Activated effector memory CD4-positive, alpha-beta T cell treated with anti-CD3 and anti-CD28 coated beads, Interleukin-2, amount 50 U/mL, for 16 hours (primary cell): ENCODE data around the gene GPX2.

Experiments used
- DNase-seq: peaks from one replicate; pipeline ENCODE4 v3.0.0-alpha.2; 2020

Gene GPX2

DNA sequence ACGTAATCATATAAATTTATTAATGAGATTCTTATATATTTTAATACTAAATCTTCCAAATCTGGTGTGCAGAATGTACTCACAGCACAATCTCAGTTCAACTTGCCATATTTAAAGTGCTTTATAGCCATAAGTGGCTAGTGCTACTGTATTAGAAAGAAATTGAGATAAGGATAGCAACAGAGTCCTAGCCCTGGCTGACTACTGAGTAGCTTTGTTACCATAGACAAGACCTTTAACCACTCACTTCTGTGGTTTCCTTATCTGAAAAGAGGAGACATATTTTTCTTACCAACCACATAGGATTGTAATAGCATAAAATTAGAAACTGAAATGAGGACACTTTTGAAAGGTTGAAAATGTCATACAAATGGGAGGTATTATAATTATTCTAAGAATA, 30.3 kb downstream of the GPX2 start:
- DNase-seq = no peak

DNA sequence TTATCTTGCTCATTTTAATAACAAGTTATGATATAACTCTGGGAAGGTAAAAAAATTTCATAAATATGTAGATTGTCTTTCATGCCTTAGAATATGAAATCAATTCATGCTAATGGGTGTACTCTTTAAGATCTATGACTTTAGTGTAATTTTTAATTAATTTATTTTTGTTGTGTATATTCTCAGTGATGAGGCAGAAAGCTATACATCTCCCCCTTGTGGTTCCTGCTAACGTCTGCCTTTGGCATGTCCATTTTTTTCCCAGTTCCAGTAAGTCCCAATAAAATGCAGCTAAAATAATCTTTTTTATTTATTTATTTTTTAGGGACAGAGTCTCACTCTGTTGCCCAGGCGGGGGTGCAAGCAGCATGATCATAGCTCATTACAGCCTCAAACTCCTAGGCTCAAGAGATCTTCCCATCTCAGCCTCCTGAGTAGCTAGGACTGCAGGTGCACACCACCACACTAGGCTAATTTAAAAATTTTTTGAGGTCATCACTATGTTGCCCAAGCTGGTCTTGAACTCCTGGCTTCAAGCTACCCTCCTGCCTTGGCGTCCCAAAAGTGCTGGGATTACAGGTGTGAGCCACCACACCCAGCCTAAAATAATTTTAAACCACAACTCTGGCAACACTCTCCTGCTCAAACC, 31.6 kb downstream of the GPX2 start:
- DNase-seq = no peak

DNA sequence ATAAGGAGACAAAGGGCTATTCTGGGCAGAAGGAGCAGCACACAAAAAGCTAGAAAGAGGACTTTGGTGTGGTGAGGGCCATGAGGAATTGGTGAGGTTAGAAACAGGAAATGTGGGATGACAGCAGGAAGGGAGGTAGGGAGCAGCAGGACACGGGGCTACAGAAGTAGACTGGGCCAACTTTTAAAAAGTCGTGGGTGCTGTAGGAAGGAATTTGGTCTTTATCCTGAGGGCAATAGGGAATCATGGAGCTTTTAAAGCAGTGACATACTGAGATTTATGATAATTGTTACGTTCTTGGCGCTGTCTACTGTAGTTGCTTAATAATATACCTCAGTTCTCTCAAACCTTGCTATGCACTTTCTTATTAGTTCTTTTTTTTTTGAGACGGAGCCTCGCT, 36.5 kb downstream of the GPX2 start:
- DNase-seq = no peak

DNA sequence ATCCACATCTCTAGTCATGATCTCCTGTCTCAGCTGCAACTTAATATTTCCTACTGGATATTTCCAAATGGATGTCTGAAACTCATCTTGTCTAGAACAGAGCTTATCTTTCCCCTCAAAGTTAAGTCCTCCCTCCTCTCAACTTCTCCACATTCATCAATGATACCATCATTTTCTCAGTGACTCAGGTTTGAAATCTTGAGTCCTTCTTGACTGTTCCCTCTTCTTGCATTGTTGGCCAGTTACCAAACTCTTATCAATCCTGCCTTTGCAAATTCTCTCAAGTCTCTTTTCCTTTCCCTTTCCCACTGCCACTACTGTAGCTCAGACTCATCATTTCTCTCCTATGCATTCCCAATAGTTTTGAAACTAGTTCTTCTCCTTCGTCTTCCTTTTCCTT, 42.6 kb downstream of the GPX2 start:
- no peak for DNase-seq

DNA sequence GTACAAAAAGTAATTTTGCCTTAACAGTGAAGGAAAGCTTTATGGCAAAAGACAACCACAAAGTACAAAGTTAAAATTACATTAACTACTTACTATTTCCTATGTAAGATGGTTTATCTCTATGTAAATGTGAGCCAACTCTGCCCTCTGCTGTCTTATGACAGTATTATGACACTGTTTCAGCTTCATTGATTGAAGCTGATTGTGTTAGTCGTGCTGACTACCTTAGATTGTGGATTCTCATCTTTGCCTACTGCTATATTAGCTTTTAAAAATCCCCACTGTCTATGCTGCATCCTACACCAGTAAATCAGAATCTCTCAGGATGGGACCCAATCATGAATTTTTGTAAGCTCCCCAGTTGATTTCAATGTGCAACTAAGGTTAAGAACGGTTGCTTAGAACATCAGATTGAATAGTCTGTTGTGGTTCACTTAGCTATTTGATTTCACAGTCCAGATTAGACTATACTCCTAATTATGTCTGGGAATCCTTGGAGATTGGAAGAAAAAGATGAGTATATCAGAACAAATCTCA, 50.6 kb downstream of the GPX2 start:
- no peak for DNase-seq

DNA sequence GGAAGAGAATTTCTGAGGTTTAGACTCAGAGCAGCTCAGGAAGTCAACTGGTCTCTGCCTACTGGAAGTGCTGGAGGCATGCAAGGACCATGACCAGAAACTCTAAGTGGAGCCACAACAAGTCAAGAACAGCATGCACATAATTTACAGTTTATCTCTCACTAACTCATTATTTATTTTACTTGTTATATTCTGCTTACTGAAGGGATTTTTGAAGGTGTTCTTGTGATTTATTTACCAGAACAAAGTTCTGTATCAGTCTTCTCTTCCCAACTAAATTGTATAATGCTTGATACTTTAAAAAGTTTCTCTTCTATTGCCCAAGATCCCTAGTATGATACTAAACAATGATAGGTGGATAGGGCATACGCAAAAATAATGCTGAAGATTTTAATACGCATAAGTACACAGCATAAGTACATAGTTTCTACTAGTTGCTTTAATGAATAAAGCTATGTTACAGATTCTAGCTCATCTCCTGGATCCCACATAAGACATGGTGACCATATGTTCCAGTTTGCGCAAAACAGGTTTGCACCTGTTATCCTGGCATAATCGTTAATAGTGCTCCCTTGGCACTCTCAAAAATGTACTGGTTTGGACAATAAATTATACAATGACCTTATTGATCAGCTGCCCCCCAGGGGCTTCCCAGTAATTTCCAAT, 51.2 kb downstream of the GPX2 start:
- no peak for DNase-seq

DNA sequence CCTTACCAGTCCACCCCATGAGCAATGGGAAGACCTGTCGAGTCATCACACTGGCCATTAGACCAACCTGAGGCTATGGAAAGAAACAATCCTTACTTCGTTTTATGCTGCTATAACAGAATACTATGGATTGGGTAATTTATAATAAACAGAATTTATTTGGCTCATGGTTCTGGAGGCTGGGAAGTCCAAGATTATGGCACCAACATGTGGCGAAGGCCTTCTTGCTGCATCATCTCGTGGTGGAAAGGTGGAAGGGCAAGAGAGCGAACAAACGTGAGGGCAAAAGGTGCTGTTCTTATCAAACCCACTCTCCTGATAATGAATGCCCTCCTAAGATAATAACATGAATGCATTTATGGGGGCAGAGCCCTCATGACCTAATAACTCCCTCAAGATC, 53.2 kb downstream of the GPX2 start:
- no peak for DNase-seq
